Left ventricle myocardium inferior (tissue), 1 donor: Measurements from ENCODE around the gene GNAS. TPM values are rescaled to one million over a fixed set of nuclear protein-coding genes. Genes with fewer than 3 reads are reported as not detected.

Experiments
- DNase-seq: peaks from one replicate; pipeline ENCODE4 v3.0.0-alpha.2; 2020
- H3K27ac ChIP-seq: fragments of 200-600 bp; replicated peaks from 2 replicates; pipeline ENCODE4 v1.8.0; 2021
- H3K27me3 ChIP-seq: fragments of 200-600 bp; 2 replicates; pipeline ENCODE4 v1.8.0; 2021; ENCODE audit warnings: low read depth
- H3K36me3 ChIP-seq: fragments of 200-600 bp; 2 replicates; pipeline ENCODE4 v1.8.0; 2021
- H3K4me1 ChIP-seq: fragments of 200-600 bp; 2 replicates; pipeline ENCODE4 v1.8.0; 2021
- H3K4me3 ChIP-seq: fragments of 200-600 bp; 2 replicates; pipeline ENCODE4 v1.8.0; 2021; ENCODE audit warnings: mild to moderate bottlenecking, moderate library complexity
- H3K9me3 ChIP-seq: fragments of 200-600 bp; replicated peaks from 2 replicates; pipeline ENCODE4 v1.8.0; 2021
- CTCF ChIP-seq: fragments of 200-600 bp; IDR thresholded peaks from 2 replicates; pipeline ENCODE4 v1.8.0; 2021; ENCODE audit warnings: antibody characterized with exemption, mild to moderate bottlenecking, borderline replicate concordance
- intact Hi-C: fragments of 100-400 bp; cut with micrococcal nuclease; formaldehyde crosslinking; loops from one replicate; pipeline ENCODE4 v1.11.0; 2022
- total RNA-seq: library from RNA; stranded (reverse); fragmentation: NEBNext Ultra II Directional; extraction: Animal tissue kit (Norgen Biotek cat#: 25700); gene quantifications from one replicate; pipeline ENCODE4 v1.2.1, GENCODE V29; 2021
- donor health status: DM: no; HTN: yes; CAD: no; lungs with severe emphysema.

Gene GNAS
- total RNA-seq, 1 donor from 2014 or later, result 1,444 TPM

DNA sequence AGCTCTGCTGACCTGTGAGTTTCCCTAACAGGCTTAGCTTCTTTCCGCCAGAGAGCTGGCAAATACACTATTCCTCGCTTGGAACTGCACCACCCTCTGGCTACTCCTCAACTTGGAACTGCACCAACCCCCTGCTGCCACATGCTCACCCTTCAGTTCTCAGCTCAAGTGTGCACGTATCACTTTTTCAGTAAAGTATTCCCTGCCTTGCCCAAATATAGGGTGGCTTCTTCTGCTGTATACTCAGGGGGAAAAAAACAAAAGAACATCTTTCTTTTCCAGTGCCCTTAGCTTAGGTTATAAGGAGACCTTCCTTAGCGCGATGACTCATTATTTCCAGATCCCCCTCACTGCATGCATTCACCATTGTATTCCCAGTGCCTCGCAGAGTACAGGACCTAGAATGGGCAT lies 23.0 kb upstream of the GNAS start:
- peak; percentile 24 for TF ChIP-seq CTCF
- H3K27ac ChIP-seq, result peak overlapping the region; percentile 27
- no peaks in the 10 kb centered on the region for H3K9me3 ChIP-seq
- H3K27me3 ChIP-seq, result peaks cover 29% of the 10 kb centered on the region
- peak; percentile 53 for DNase-seq
- H3K4me1 ChIP-seq, result peaks cover 4% of the 10 kb centered on the region
- H3K36me3 ChIP-seq, result no peaks in the 10 kb centered on the region
- no peak overlapping the region for H3K4me3 ChIP-seq
- intact Hi-C loops, result no loop called here

DNA sequence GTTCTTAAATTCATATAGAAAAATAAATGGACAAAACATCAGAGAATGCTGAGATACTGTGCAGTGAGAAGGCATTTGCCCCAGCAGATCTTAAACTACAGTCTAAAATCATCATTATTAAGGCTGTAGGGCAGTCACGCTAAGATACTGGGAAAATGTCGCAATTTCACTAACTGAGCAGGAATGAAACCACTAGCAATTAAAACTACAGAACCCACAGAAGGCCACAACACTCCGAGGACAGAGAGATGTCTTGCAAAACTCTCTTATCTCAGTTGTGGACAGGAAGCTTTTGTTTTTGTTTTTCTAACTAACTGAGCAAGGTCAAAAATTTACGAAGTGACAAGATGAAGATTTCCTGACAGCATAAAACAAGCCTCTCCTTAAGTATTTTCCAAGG lies 20.1 kb upstream of the GNAS start:
- no peak for DNase-seq
- H3K27me3 ChIP-seq, result peaks cover 55% of the 10 kb centered on the region
- peaks cover 4% of the 10 kb centered on the region for H3K4me1 ChIP-seq
- H3K4me3 ChIP-seq, result no peak overlapping the region
- no peaks in the 10 kb centered on the region for H3K9me3 ChIP-seq
- intact Hi-C loops, result no loop called here
- H3K36me3 ChIP-seq, result no peaks in the 10 kb centered on the region
- TF ChIP-seq CTCF, result no peak
- H3K27ac ChIP-seq, result no peak overlapping the region

GRCh38 chr20:58833921-58834320 lies 18.6 kb upstream of the GNAS start:
- no peak for TF ChIP-seq CTCF
- Histone ChIP-seq H3K27me3 (peaks cover 69% of the 10 kb centered on the region), H3K36me3 (no peaks in the 10 kb centered on the region), H3K4me1 (peaks cover 4% of the 10 kb centered on the region), H3K4me3 (no peak overlapping the region), H3K27ac (no peak overlapping the region), H3K9me3 (no peaks in the 10 kb centered on the region)
- intact Hi-C loops, result no loop called here
- no peak for DNase-seq

DNA sequence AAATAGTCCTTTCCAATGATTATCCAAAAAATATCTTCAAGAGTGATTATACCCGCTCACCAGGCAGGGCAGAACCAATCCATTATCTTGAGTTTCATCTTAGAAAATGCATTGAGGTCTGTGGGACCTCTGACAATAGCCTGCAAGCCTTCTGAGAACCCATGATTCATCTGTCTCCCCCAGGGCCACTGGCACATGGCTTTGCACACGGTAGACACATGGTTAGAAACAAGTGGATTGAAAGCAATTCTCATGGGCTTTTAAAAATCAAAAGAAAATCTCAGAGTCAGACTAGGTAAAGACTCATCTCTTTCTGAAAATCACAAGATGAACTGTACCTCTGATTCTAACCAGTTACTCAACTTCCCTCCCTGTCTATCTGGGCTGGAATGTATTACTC lies 17.3 kb upstream of the GNAS start:
- H3K9me3 ChIP-seq, result no peaks in the 10 kb centered on the region

GRCh38 chr20:58836616-58837204 lies 15.8 kb upstream of the GNAS start:
- H3K4me3 ChIP-seq, result no peak overlapping the region
- no peak overlapping the region for H3K27ac ChIP-seq
- no peak for TF ChIP-seq CTCF
- H3K36me3 ChIP-seq, result no peaks in the 10 kb centered on the region
- DNase-seq, result no peak
- no peaks in the 10 kb centered on the region for H3K9me3 ChIP-seq
- peaks cover 10% of the 10 kb centered on the region for H3K4me1 ChIP-seq
- intact Hi-C loops, result no loop called here
- peaks cover 87% of the 10 kb centered on the region for H3K27me3 ChIP-seq

More for the DNA sequence above, 17.3 kb upstream of the GNAS start:
- H3K4me3 ChIP-seq, result no peak overlapping the region
- no peaks in the 10 kb centered on the region for H3K36me3 ChIP-seq
- no peak for TF ChIP-seq CTCF
- H3K4me1 ChIP-seq, result peaks cover 10% of the 10 kb centered on the region
- intact Hi-C loops, result no loop called here
- H3K27me3 ChIP-seq, result peaks cover 82% of the 10 kb centered on the region
- no peak for DNase-seq
- no peak overlapping the region for H3K27ac ChIP-seq
